HEK293 (cell line): Measurements from ENCODE around the gene EFEMP2.

Source experiments
- CTCF ChIA-PET: fragments of 350-600 bp; formaldehyde crosslinking; extraction: SDS; loops from one replicate; lab custom pipeline; 2021; ENCODE audit warnings: antibody characterized with exemption; lab: Yijun Ruan, JAX
- POLR2A ChIA-PET: fragments of 300-600 bp; formaldehyde crosslinking; extraction: SDS; loops from one replicate; lab custom pipeline; 2020; ENCODE audit warnings: antibody characterized with exemption, inconsistent platforms; lab: Yijun Ruan, JAX
- H3K27ac ChIP-seq: fragments of 200-500 bp; sonication (Bioruptor generic); 2 replicates; pipeline ENCODE4 v1.5.1; 2014; ENCODE audit warnings: low read depth, low read length, control low read depth, inconsistent platforms; ENCODE audit errors: extremely low read depth
- H3K36me3 ChIP-seq, 2 experiments: fragments of 200-500 bp in 1 of 2; sonication (Bioruptor generic) in 1 of 2; 1 replicate in 1 of 2; 2 replicates in 1 of 2; pipeline ENCODE4 v1.5.1; 2014 to 2017; ENCODE audit warnings: inconsistent platforms in 2 of 2, low read length in 2 of 2; ENCODE audit not compliant: control insufficient read depth in 2 of 2, insufficient read depth in 1 of 2
- H3K4me1 ChIP-seq: fragments of 200-500 bp; sonication (Bioruptor generic); 2 replicates; pipeline ENCODE4 v1.5.1; 2014; ENCODE audit warnings: mild to moderate bottlenecking, low read length, inconsistent platforms; ENCODE audit not compliant: control insufficient read depth, insufficient read depth
- H3K4me3 ChIP-seq: 2 replicates; pipeline ENCODE4 v1.5.1; 2011; ENCODE audit warnings: low read depth, mild to moderate bottlenecking, control low read depth, low read length, moderate library complexity
- H3K9me3 ChIP-seq: fragments of 200-500 bp; sonication (Bioruptor generic); 2 replicates; pipeline ENCODE4 v1.5.1; 2014; ENCODE audit warnings: low read depth, low read length, inconsistent platforms; ENCODE audit not compliant: control insufficient read depth, insufficient read depth
- BCL11B ChIP-seq: fragments of 450-650 bp; formaldehyde crosslinking; IDR thresholded peaks from 2 replicates; pipeline ENCODE4 v1.5.1; 2016; ENCODE audit warnings: low read depth, missing biosample characterization, missing genetic modification characterization
- CTCF ChIP-seq: fragments of 450-650 bp; formaldehyde crosslinking; IDR thresholded peaks from 2 replicates; pipeline ENCODE4 v1.5.1; 2016; ENCODE audit warnings: missing biosample characterization, missing genetic modification characterization
- EGR2 ChIP-seq: fragments of 450-650 bp; formaldehyde crosslinking; IDR thresholded peaks from 2 replicates; pipeline ENCODE4 v1.5.1; 2016; ENCODE audit warnings: low read depth, missing biosample characterization, missing genetic modification characterization
- KLF1 ChIP-seq: fragments of 450-650 bp; formaldehyde crosslinking; IDR thresholded peaks from 2 replicates; pipeline ENCODE4 v1.5.1; 2016; ENCODE audit warnings: missing biosample characterization, missing genetic modification characterization
- KLF10 ChIP-seq: fragments of 450-650 bp; IDR thresholded peaks from 2 replicates; pipeline ENCODE4 v1.5.1; 2018; ENCODE audit warnings: missing biosample characterization, mild to moderate bottlenecking, missing genetic modification characterization
- MEIS1 ChIP-seq: sonication (generic); formaldehyde crosslinking; IDR thresholded peaks from 2 replicates; pipeline ENCODE4 v1.8.1; 2022; ENCODE audit warnings: missing genetic modification reagents, mild to moderate bottlenecking, borderline replicate concordance
- MZF1 ChIP-seq: fragments of 450-650 bp; formaldehyde crosslinking; IDR thresholded peaks from 2 replicates; pipeline ENCODE4 v1.5.1; 2017; ENCODE audit warnings: missing biosample characterization, missing genetic modification characterization, borderline replicate concordance
- OVOL3 ChIP-seq: fragments of 450-650 bp; formaldehyde crosslinking; IDR thresholded peaks from 2 replicates; pipeline ENCODE4 v1.5.1; 2016; ENCODE audit warnings: missing biosample characterization, missing genetic modification characterization
- RBAK ChIP-seq: fragments of 450-650 bp; formaldehyde crosslinking; IDR thresholded peaks from 2 replicates; pipeline ENCODE4 v1.5.1; 2016; ENCODE audit warnings: missing biosample characterization, missing genetic modification characterization
- REPIN1 ChIP-seq: fragments of 450-650 bp; formaldehyde crosslinking; IDR thresholded peaks from 2 replicates; pipeline ENCODE4 v1.5.1; 2017; ENCODE audit warnings: missing biosample characterization, missing genetic modification characterization, low read depth
- SCRT2 ChIP-seq: fragments of 450-650 bp; formaldehyde crosslinking; IDR thresholded peaks from 2 replicates; pipeline ENCODE4 v1.5.1; 2016; ENCODE audit warnings: missing biosample characterization, missing genetic modification characterization
- SP3 ChIP-seq: fragments of 450-650 bp; formaldehyde crosslinking; IDR thresholded peaks from 2 replicates; pipeline ENCODE4 v1.5.1; 2016; ENCODE audit warnings: missing biosample characterization, missing genetic modification characterization
- WT1 ChIP-seq: fragments of 450-650 bp; formaldehyde crosslinking; IDR thresholded peaks from 2 replicates; pipeline ENCODE4 v1.5.1; 2016; ENCODE audit warnings: missing biosample characterization, missing genetic modification characterization
- ZBTB20 ChIP-seq: fragments of 450-650 bp; formaldehyde crosslinking; IDR thresholded peaks from 2 replicates; pipeline ENCODE4 v1.5.1; 2016; ENCODE audit warnings: missing biosample characterization, missing genetic modification characterization
- ZBTB6 ChIP-seq: fragments of 450-650 bp; formaldehyde crosslinking; IDR thresholded peaks from 2 replicates; pipeline ENCODE4 v1.5.1; 2017; ENCODE audit warnings: missing biosample characterization, missing genetic modification characterization
- ZBTB7A ChIP-seq: fragments of 450-650 bp; formaldehyde crosslinking; IDR thresholded peaks from 2 replicates; pipeline ENCODE4 v1.5.1; 2016; ENCODE audit warnings: low read depth, missing biosample characterization, missing genetic modification characterization
- ZFP3 ChIP-seq: fragments of 450-650 bp; formaldehyde crosslinking; IDR thresholded peaks from 2 replicates; pipeline ENCODE4 v1.5.1; 2016; ENCODE audit warnings: low read depth, missing biosample characterization, missing genetic modification characterization
- ZNF121 ChIP-seq: fragments of 450-650 bp; formaldehyde crosslinking; IDR thresholded peaks from 2 replicates; pipeline ENCODE4 v1.5.1; 2016; ENCODE audit warnings: missing biosample characterization, missing genetic modification characterization
- ZNF133 ChIP-seq: fragments of 450-650 bp; formaldehyde crosslinking; IDR thresholded peaks from 2 replicates; pipeline ENCODE4 v1.5.1; 2016; ENCODE audit warnings: missing biosample characterization, missing genetic modification characterization
- ZNF155 ChIP-seq: fragments of 450-650 bp; formaldehyde crosslinking; IDR thresholded peaks from 2 replicates; pipeline ENCODE4 v1.5.1; 2016; ENCODE audit warnings: missing biosample characterization, missing genetic modification characterization
- ZNF174 ChIP-seq: fragments of 450-650 bp; formaldehyde crosslinking; IDR thresholded peaks from 2 replicates; pipeline ENCODE4 v1.5.0; 2017; ENCODE audit warnings: missing biosample characterization, mild to moderate bottlenecking, missing genetic modification characterization
- ZNF221 ChIP-seq: fragments of 450-650 bp; formaldehyde crosslinking; IDR thresholded peaks from 2 replicates; pipeline ENCODE4 v1.5.1; 2017; ENCODE audit warnings: missing biosample characterization, missing genetic modification characterization, borderline replicate concordance
- ZNF302 ChIP-seq: fragments of 450-650 bp; formaldehyde crosslinking; IDR thresholded peaks from 2 replicates; pipeline ENCODE4 v1.5.1; 2016; ENCODE audit warnings: missing biosample characterization, missing genetic modification characterization, low read depth
- ZNF341 ChIP-seq: fragments of 450-650 bp; formaldehyde crosslinking; IDR thresholded peaks from 2 replicates; pipeline ENCODE4; 2016; ENCODE audit warnings: low read depth, missing biosample characterization, missing genetic modification characterization
- ZNF48 ChIP-seq: fragments of 450-650 bp; formaldehyde crosslinking; IDR thresholded peaks from 2 replicates; pipeline ENCODE4 v1.5.1; 2016; ENCODE audit warnings: missing biosample characterization, missing genetic modification characterization
- ZNF548 ChIP-seq: fragments of 450-650 bp; formaldehyde crosslinking; IDR thresholded peaks from 2 replicates; pipeline ENCODE4 v1.5.1; 2016; ENCODE audit warnings: missing biosample characterization, missing genetic modification characterization
- ZNF558 ChIP-seq: fragments of 450-650 bp; formaldehyde crosslinking; IDR thresholded peaks from 2 replicates; pipeline ENCODE4 v1.5.1; 2016; ENCODE audit warnings: missing biosample characterization, missing genetic modification characterization
- ZNF561 ChIP-seq: fragments of 450-650 bp; IDR thresholded peaks from 2 replicates; pipeline ENCODE4 v1.5.1; 2018; ENCODE audit warnings: missing biosample characterization, missing genetic modification characterization, borderline replicate concordance
- ZNF629 ChIP-seq: fragments of 450-650 bp; formaldehyde crosslinking; IDR thresholded peaks from 2 replicates; pipeline ENCODE4 v1.5.1; 2017; ENCODE audit warnings: missing biosample characterization, missing genetic modification characterization
- ZNF654 ChIP-seq: fragments of 450-650 bp; formaldehyde crosslinking; IDR thresholded peaks from 2 replicates; pipeline ENCODE4 v1.5.1; 2016; ENCODE audit warnings: low read depth, missing biosample characterization, missing genetic modification characterization
- ZNF670 ChIP-seq: fragments of 450-650 bp; formaldehyde crosslinking; IDR thresholded peaks from 2 replicates; pipeline ENCODE4 v1.5.1; 2016; ENCODE audit warnings: missing biosample characterization, missing genetic modification characterization, low read depth
- ZNF704 ChIP-seq: fragments of 450-650 bp; formaldehyde crosslinking; IDR thresholded peaks from 2 replicates; pipeline ENCODE4 v1.5.1; 2016; ENCODE audit warnings: missing biosample characterization, missing genetic modification characterization
- ZNF776 ChIP-seq: fragments of 450-650 bp; formaldehyde crosslinking; IDR thresholded peaks from 2 replicates; pipeline ENCODE4 v1.5.0; 2017; ENCODE audit warnings: missing biosample characterization, missing genetic modification characterization, borderline replicate concordance
- ZNF785 ChIP-seq: fragments of 450-650 bp; formaldehyde crosslinking; IDR thresholded peaks from 2 replicates; pipeline ENCODE4 v1.5.1; 2016; ENCODE audit warnings: missing biosample characterization, missing genetic modification characterization
- ZXDB ChIP-seq: fragments of 450-650 bp; formaldehyde crosslinking; IDR thresholded peaks from 2 replicates; pipeline ENCODE4 v1.5.1; 2016; ENCODE audit warnings: missing biosample characterization, missing genetic modification characterization

EFEMP2 gene

GRCh38 chr11:65859095-65859811 is 13.3 kb downstream of the EFEMP2 start:
- CTCF ChIA-PET = interaction anchor here (0.6 to 6.3 kb wide), 34 partner anchors 8 to 244 kb away, joined by 3 to 118 read pairs (median 5); partner anchors contain the start of genes CCDC85B, FIBP and KAT5
- H3K27ac ChIP-seq = peak overlapping the region; percentile 92
- peaks cover 0 to 54% of the 10 kb centered on the region in 2 experiments; a peak in 1 of 3 replicates for H3K36me3 ChIP-seq
- H3K4me1 ChIP-seq = peaks cover 4% of the 10 kb centered on the region; the same call in 1 of the 2 replicates
- POLR2A ChIA-PET = interaction anchor here (0.6 to 6.5 kb wide), 27 partner anchors 9 to 1009 kb away, joined by 3 to 121 read pairs (median 5); partner anchors contain the start of genes BANF1, CCDC85B, EIF1AD and FIBP
- H3K9me3 ChIP-seq = no peaks in the 10 kb centered on the region
- H3K4me3 ChIP-seq = peak overlapping the region; percentile 94
- TF ChIP-seq ZNF785 = no peak
- 0 out of 2 replicates have a peak, but pooled peaks have one; percentile 40 for TF ChIP-seq EGR2
- TF ChIP-seq OVOL3 (tag by site-specific recombination) = no peak
- TF ChIP-seq ZNF155 (tag by site-specific recombination) = no peak
- TF ChIP-seq ZBTB7A (tag by site-specific recombination) = no peak
- TF ChIP-seq ZNF558 = no peak
- TF ChIP-seq ZNF221 (tag by site-specific recombination) = no peak
- TF ChIP-seq ZNF133 = no peak
- no peak for TF ChIP-seq ZBTB20 (tag by site-specific recombination)
- no peak for TF ChIP-seq ZFP3 (tag by site-specific recombination)
- TF ChIP-seq RBAK (tag by site-specific recombination) = no peak
- TF ChIP-seq REPIN1 (tag by site-specific recombination) = no peak
- peak; percentile 51; the same call in 1 of the 2 replicates for TF ChIP-seq KLF10 (tag by site-specific recombination)
- no peak for TF ChIP-seq ZXDB (tag by site-specific recombination)
- no peak for TF ChIP-seq KLF1
- no peak for TF ChIP-seq BCL11B (tag by site-specific recombination)
- no peak for TF ChIP-seq ZNF174
- peak; percentile 66; the same call in 1 of the 2 replicates for TF ChIP-seq ZNF561 (tag by site-specific recombination)
- TF ChIP-seq SP3 = peak; percentile 63
- no peak for TF ChIP-seq ZNF302 (tag by site-specific recombination)
- no peak for TF ChIP-seq ZNF704
- no peak for TF ChIP-seq ZNF654
- TF ChIP-seq ZNF670 (tag by site-specific recombination) = no peak
- TF ChIP-seq MZF1 (tag by site-specific recombination) = no peak
- TF ChIP-seq ZNF629 (tag by site-specific recombination) = no peak; the same call in 1 of the 2 replicates
- TF ChIP-seq MEIS1 = no peak
- TF ChIP-seq ZNF341 = peak; percentile 91
- TF ChIP-seq CTCF (tag by site-specific recombination) = peak; percentile 69; the same call in 1 of the 2 replicates
- TF ChIP-seq SCRT2 (tag by site-specific recombination) = no peak
- TF ChIP-seq ZNF548 (tag by site-specific recombination) = no peak
- no peak for TF ChIP-seq WT1 (tag by site-specific recombination)
- no peak for TF ChIP-seq ZNF776 (tag by site-specific recombination)
- 0 out of 2 replicates have a peak, but pooled peaks have one; percentile 41 for TF ChIP-seq ZBTB6
- no peak for TF ChIP-seq ZNF121 (tag by site-specific recombination)
- TF ChIP-seq ZNF48 = no peak
